HG03135 (cell line): ENCODE data around the gene TMEM51.

ENCODE experiments used
- ATAC-seq: cut with Tn5 transposase; IDR thresholded peaks from one replicate; pipeline ENCODE4 v1.9.1; 2021; ENCODE audit warnings: mild to moderate bottlenecking, moderate library complexity; ENCODE audit not compliant: unreplicated experiment

Gene TMEM51

DNA sequence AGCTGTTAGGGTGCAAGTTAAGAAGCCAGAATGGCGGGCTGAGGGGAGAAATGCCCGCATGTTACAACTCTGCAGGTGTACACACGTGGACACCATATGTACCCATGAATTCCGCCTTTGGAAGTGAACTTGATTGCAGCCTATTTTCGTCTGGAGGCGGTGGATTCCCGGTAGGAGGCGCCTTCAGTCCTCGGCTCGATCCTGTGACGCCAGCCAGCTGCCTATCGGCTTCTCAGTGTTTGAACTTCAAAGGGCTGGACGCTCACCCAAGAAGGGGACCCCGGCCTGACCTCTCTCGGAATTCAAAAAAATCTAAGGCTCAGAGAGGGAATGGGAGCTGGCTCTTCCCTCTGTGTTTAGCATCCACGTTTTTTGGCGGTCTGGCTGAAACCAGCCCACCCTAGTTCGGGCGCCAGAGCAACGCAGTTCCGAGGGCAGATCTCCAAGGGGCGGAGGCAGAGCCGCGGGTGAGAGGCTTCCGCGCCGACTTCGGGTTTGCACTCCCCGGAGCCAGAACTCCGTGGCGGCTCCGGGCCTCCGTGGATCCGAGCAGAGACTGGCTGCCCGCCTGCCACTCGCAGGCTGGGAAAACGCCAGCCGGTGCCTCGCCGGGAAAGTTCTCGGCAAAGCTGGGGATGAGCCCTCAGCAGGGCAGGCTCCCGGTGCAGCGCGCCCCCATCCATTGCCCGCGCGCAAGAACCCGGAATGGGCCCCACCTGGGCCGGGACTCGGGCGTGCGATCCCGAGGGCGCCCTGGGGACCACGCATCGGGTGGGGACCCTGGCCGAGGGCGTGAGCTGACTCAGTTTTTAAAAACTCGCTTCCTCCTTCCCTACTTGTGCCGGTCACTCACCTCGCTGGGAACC, 996 bp upstream of the TMEM51 start:
- no peak for ATAC-seq

DNA sequence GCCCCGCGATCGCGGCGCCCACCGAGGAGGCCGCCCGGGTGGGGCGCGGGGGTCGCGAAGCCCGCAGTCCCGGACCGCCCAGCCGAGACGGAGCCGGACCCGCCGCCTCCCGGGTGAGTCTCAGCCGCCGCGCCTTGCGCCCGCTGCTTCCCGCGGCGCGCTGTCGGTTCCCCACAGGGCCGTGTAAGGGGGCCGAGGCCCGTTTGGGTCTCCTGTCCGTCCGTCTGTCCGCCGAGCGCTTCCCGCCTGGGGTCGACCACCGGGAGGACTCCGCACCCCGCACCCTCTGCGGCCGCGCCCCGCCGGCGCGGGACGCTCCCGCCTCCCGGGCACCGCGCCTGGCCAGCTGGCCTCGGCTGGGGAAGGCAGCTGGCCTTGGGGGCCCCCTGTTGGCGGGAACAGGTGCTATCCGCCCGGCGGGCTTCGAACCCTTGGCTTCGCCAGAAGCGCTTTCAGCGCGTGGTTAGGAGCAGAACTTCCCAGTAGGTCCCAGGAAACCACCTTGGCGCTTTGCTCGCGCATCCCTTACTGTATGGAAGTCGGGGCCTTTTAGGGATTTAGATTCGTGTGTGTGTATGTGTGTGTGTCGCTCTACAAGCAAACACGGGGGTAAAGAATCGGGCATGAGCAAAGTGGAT, 414 bp downstream of the TMEM51 start:
- no peak for ATAC-seq

DNA sequence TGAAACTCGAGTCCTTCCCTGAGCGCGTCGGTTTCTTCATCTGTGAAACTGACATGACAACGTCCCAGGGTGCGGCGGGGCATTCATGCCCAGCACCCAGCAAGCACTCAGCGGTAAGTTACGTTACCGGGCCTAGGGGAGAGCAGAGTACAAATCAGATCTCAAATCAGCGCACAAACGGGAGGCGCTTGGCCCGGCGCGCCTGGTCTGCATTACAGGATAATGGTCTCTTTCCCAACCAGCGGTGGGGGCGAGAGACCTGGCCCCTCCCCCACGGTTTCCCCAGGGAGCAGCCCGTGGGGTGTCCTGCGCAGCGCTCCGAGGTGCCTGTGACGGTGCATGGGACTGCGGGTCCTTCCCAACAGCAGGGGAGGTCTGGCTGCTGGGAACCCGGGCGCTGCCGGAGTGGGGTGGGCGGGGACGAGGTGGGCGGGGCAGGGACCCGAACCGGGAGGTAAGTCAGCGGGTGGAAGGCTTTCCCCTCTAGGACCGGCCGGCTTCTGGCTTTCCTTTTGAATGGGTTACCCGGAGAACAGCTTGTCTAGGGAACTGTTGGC, 1.0 kb downstream of the TMEM51 start:
- no peak for ATAC-seq

DNA sequence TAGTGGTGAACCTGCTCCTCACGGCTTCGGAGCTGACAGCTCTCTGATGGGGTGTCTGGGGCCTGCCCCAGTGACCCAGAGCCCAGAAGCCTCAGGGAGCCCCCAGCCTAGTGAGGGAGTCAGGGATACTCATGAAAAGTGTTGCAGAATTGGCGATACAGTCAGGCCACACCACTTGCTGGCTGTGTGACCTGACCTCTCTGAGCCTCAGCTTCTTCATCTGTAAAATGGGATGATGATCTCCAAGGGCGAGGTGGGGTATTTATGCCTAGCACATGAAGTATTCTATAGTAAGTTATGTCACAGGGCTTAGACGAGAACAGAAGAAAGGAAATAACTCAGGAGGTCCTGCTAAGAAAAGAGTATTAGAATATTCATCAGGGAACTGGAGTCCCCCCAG, 1.6 kb downstream of the TMEM51 start:
- no peak for ATAC-seq

DNA sequence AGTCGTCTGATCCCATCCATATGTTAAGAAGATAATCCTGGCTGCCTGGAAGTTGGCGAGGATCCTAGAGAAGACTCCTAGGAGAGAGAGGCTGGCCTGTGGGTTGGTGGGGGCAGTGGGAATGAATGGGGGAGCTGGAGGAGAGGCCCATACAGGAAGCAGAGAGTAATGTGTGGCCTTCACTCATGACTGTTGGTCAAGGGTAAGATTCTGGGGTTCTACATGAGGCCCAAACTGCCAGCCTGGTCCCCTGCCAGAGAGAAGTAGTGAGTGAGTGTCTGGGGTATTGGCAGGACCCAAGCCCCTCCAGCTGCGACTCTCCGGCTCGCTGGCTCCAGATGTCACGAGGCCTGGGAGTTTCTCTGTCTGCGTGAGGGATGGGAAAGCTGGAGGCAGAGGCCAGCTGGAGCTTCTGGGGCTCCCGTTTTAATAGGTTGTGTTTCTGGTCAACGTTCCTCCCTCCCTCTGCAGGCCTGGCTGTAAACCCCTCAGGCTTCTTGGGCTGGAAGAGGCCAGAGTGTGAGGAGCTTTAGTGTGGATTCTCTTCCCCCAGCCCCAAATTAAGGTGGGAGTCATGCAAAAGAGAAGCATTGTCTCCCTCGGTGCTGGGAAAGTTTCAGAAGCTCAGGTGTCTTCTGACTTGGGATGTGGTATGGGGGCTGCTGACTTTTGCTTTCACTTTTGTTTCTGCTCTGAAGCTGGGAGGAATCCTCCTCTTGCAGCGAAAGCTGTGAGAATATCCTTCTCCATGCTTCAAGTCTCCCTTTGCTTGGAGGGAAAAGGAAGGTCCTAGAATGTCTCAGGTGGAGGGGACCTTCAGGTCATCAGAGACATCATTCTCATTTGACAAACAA, 2.6 kb downstream of the TMEM51 start:
- ATAC-seq, result no peak

DNA sequence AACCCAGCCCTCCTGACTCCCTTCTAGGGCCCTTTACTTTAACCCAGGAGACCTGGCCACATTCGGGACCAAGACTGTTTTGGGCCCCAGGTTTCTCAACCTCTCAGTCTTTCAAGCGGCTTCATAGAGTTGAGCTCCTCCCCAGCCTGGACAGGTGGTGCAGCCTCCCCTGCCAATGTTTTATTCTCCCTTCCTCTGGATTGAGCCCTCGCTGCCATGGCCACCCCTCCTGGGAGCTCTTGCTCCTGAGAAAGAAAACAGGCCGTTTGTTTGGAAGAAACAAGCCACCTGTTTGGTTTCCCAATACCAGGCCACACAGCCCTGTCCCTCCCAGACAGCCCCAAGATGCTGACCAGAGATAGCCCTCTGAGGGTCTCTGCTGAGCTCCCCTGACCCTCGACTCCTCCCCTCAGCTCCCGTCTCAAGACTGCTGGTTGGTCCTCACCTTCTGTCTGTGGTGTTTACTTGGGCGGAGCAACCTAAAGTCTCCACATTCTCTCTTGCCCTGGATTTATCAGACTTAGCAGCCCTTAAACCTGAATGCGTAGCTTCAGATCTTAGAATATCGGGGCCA, 3.3 kb downstream of the TMEM51 start:
- ATAC-seq, result no peak

DNA sequence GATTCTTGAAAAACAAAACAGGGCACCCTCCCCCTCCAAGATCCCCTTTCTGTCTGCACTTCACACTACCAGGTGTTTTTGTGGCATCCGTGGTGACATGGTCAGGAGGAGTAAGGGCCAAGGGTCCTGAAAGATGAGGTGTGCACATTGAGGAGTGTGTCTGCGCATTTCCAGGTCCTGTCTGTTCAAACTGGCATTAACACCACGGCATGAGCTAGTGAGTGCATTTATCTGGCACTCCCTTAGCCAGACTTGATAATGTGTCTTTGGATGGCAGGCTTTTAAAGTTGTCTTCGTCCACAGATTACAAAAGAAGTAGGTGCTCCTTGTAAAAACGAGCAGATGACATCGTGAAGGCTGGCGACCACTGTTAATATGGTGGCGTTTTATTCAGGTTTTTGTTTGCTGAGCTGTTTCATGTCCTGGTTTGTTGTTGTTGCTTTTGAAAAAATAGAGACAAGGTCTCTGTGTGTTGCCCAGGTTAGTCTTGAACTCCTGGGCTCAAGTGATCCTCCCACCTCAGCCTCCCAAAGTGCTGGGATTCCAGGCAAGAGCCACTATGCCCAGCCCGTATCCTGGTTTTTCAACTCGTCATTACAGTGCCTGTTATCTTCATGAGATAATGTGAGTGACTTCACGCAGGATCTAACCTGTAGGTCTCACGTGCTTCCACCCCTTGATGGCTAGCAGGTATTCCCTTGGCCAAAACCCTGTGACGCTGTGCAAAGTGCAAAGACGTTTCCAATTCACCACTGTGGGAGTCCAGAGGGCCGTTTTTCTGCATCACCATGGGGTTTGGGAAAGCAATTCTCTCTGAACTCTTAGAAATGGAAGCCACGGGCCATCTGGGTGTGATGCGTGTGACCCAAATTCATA, 4.2 kb downstream of the TMEM51 start:
- ATAC-seq, result no peak

DNA sequence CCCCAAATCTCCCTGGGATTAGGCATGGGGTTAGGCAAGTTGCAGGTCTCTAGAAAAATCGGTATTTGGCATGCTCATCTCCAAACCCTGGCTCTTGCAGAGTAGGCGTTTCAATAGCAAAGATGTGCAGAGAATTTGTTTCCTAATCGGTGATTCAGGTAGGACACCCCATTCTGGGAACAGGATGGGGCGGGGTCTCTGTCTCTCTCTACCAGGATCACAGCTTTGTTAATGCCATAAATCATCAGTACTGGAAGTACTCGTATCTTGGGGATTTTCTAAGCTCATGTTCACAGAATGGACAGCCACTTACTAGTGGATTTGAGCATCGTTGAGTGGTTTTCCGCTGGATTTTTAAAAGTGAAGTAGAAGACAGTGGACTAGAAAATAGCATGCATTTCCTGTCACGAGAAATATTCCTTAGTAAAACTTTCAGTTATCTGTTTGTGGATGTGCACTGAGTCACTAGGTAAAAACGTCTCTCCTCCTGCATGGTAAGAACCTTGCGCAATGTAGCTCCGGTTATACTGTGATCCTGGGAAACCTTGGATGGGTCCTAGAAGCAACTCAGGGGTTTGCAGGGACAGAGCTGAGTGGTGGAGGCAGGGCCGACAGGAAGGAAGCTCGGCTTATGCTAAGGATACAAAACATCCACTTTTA, 5.1 kb downstream of the TMEM51 start:
- ATAC-seq, result no peak

DNA sequence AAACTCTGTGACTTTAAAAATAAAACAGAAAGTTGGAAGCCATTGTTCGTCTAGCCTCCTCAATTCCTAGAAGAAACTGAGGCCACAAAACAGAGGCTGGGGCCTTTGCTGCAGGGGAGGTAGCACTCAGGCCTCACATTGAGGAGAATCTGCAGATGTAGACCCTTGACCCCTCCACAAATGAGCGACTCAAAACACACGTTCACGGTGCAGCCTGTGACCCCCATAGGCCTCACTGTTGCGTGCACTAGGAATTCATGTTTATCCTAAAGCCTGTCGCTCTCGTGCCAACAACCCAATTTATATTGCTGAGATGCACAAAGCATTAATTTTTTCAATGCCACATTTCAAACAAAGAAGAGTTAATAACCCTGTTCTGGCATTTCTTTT, 5.6 kb downstream of the TMEM51 start:
- no peak for ATAC-seq

DNA sequence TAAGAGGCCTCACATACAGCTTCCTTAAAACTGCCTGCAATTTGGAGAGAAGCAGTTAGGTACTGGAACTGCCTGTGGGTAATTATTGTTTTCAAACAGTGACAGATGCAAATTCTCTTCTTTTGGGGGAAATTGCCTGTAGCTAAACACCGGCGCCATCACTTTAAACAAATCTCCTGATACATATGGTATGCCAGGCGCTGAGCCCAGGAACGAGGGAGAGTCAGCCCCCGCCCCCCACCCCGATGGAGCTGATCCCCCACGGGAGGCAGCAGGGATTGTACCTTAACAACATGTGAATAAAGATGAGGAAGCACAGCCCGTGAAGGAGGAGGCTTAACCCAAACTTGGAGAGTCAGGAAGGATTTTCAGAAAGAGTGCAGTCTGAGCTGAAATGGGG, 7.1 kb downstream of the TMEM51 start:
- ATAC-seq, result no peak

DNA sequence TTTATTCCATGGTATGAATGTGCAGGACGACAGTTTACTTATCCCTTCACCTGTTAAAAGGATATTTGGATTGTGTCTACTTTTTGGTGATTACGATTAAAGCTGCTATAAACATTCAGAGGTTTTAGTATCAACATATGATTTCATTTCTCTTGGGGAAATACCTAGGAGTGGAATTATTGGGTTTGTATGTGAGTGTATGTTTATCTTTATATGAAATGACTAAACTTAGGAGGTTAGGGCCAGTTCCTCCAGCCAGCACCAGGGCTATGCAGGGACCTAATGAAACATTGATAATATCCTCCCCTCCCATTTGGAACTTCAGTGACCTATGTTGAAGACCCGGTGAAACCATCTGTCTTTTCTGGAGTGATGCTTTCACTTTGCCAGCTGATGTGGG, 13.8 kb downstream of the TMEM51 start:
- no peak for ATAC-seq

DNA sequence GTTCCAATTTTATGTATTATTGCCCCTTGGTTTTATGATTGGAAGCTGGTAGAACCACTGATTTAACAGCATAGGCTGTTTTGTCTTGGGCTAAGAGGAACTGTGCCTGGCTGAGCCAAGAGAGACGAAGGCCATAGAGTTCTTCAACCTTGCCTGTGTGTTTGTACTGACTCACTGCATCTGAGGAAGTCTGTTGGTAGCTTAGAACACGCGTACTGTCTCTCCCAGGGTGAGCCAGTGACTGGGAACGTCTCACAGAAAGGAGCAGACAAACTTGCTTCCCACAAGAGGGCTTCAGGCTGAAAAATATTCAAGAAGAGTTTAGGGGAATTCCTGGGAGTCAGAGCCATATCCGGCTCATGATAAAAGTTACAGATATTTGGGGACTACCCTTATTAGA, 14.9 kb downstream of the TMEM51 start:
- ATAC-seq, result no peak

DNA sequence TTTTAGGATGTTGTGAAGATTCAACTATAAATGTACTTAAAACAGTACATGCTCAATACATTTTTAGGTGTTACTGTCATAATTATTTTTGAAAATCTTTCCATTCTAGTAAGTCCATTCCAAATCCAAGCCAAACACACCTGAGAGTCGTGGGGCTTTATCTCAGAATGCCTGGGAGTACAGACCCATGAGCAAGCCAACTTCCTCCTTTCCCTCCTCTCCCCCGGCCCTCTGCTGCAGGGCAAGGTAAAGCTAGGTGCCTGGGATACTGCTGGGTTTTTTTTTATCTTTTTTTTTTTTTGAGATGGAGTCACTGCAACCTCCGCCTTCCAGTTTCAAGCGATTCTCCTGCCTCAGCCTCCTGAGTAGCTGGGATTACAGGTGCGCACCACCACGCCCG, 16.5 kb downstream of the TMEM51 start:
- ATAC-seq, result no peak

DNA sequence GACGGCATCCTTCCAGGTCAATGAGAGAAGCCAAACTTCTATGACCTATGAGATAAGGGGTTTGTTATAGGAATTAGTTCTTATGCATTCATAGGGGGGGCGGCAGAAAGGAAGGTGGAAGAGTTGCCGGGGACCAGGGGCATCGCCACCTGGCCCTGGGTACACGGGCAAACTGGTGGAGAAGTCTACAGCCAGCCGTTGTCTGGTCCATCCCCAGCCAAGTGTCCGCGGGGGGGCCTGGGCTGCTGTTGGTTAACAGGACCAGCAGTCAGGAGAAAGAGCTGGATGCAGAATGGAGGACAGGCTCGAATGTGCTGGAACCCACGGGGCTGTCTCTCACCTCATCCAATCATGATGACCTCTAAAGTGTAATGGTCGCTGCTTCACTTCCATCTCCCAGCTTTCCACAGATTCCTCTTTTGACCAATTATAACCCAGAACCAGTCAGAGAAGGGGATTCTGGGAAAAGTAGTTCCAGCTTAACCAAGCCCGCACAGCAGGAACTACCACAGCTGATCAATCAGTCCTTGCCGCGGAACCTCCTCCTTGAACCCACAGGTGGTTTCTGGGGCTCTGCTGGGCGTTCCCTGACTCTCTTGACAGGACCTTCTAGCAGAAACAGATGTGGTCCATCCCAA, 17.8 kb downstream of the TMEM51 start:
- no peak for ATAC-seq

DNA sequence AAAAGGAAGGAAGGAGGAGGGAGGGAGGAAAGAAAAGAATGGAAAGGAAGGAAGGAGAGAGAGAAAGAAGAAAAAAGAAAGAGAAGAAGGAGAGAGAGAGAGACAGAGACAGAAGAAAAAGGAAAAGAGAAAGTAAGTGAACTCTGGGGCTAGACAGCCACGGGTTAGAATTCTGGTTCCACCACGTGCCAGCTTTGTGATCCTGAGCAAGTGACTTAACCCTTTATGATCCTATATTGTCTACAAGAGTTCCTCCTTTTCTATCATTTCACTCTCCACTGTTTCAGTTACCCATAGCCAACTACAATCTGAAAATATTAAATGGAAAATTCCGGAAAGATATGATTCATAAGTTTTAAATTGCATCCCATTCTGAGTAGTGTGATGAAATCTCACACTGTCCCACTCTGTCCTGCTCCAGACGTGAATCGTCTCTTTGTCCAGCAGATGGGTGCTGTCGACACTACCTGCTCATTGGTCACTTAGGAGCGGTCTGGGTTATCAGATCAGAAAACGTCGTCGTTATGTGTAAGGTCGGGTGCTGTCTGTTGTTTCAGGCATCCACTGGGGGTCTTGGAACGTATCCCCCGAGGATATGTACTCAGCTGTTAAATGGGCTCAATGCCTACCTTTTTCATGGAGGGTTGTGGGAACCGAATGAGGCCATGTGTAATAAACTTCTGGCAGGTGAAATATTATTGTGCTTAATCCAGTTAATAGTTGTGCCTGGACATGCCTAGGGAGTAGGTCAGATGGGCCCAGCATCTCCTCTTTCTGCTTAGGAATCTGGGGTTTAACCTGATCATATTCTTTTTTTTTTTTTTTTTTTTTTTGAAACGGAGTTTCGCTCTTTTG, 19.1 kb downstream of the TMEM51 start:
- ATAC-seq, result no peak

DNA sequence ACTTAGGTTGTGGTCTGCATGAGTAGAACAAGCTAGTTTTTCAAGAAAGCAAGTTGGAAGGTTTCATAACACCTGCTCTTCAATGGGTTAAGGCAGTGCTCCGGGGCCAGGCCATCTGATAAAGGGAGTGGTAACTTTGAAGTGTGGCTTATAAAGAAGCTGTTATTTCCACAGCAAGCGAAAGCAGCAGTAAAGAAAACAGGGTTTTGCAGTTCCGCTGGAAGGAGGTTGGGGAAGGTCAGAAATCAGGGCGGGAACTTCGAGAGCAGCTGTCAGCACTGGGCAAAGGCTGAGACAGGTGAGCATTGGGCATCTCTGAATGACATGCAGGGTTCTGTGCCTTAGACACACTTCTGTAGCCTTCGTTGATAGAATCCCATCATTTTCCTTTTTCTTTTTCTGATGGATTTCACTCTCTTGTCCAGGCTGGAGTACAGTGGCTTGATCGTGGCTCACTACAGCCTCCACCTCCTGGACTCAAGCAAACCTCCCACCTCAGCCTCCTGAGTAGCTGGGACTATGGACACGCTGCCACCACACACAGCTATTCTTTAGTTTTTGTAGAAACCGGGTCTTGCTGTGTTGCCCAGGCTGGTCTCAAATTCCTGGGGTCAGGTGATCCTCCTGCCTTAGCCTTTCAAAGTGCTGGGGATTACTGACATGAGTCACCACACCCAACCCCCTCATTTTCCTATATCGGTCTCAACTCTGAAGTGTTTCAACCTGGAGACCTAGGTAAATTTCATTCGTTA, 20.5 kb downstream of the TMEM51 start:
- no peak for ATAC-seq

DNA sequence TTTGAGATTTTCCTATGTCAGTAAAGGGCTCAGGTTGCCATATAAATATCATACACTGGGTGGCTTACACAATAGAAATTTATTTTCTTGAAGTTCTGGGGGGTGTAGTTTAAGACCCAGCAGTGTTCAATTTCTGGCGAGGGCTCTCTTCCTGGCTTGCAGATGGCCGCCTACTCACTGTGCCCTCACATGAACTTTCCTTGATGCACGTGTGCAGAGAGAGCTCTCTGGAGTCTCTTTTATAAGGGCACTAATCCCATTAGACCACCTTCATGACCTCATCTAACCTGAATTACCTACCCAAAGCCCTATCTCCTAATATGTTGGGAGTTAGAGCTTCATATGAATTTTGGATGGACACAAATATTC, 21.1 kb downstream of the TMEM51 start:
- ATAC-seq, result no peak
